Measurements from ENCODE around the gene COL11A2. TPM values are rescaled to one million over a fixed set of nuclear protein-coding genes. Genes with fewer than 3 reads are reported as not detected.
"Not testable (repeated sequence)": the region's sequence is repeated elsewhere in the genome, so short reads cannot be mapped to it uniquely, and the experiment has no call there.

Gene COL11A2
- polyA plus RNA-seq (2013, experiment 1 of 2; ENCODE audit: insufficient read length) = 0.74 TPM
- 0.88 TPM for polyA plus RNA-seq (2013, experiment 2 of 2; ENCODE audit: insufficient read length)

DNA sequence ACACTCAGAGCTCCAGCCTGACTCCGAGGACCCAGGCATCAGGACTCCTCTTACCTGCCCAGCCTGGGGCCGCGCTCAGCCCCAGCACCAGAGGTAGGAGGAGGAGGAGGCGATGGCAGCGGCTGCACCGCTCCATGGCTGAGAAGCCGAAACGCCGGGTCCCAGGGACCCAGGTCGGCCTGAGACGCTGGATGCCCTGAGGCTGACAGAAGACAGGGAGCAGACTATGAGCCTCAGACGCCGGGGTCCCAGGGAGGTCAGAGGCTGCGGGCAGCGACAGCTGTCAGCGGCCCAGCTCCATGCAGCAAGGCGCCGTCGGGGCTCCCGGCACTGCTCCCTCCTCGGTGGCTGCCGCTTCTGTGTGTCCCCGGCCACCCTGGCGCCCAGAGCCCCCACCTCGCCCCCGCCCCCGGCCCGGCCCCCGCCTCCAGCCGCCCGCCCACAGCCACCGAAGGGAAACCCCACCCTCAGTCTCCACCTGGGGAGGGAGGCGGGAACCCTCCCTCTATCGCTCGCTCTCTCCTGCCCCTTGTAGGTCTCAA, at the start of gene COL11A2:
TSS of gene COL11A2 (minus strand) at position 363 of the 542 bp plus-strand sequence. CDS start at position 136, 227 bp downstream.
- DNase-seq = no peak

DNA sequence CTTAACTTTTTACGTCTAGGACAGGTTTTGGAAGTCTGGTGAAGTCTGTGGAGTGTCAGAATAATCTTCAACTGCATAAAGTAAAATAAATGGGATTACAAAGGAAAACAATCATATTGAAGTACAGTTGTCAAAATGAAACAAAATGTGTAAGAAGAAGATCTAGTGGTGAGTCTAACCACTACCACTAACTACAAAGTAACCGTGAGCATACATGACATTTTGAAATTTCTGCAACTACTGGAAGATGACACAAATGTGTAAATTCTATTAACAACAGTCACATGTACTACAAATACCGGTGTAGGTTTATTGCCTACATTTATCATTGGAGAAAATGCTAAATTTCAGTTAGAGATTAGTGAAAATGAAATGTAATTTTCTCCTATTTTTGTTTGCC, 49.7 kb upstream of the COL11A2 start:
- DNase-seq = no peak

- no peak for DNase-seq
Measured at GRCh38 chr6:33237741-33238140, 45.5 kb upstream of the COL11A2 start.

DNA sequence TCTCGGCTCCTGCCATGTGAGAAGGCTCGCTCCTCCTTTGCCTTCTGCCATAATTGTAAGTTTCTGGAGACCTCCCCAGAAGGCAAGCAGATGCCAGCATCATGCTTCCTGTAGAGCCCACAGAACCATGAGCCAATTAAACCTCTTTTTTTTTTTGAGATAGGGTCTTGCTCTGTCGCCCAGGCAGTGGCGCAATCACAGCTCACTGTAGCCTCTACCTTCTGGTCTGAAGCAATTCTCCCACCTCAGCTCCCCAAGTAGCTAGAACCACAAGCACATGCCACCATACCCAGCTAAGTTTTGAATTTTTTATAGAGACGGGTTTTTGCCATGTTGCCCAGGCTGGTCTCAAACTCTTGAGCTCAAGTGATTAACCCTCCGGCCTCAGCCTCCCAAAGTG, 44.6 kb upstream of the COL11A2 start:
- DNase-seq = no peak

- DNase-seq = no peak
Measured at GRCh38 chr6:33236328-33236727, 44.1 kb upstream of the COL11A2 start.

GRCh38 chr6:33235221-33235634, 43.0 kb upstream of the COL11A2 start:
- no peak for DNase-seq

DNA sequence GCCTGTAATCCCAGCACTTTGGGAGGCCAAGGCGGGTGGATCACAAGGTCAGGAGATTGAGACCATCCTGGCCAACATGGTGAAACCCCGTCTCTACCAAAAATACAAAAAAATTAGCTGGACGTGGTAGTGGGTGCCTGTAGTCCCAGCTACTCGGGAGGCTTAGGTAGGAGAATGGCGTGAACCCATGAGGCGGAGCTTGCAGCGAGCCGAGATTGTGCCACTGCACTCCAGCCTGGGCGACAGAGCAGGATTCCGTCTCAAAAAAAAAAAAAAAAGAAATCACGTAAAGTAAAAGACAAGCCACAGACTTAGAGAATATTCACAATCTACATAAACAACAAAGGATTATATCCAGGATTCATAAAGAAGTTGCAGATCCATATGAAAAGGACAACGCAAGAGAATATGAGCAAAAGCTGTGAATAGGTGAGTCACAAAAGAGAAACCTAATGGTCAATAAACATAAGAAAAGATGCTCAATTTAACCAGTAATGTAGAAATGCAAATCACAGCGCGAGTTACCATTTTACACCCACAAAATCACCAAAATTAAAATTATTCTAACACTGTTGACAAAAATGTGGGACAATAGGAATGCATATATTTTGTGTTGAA, 34.3 kb upstream of the COL11A2 start:
- not testable (repeated sequence) for DNase-seq

- no peak for DNase-seq
Measured at GRCh38 chr6:33217681-33218080, 25.4 kb upstream of the COL11A2 start.

GRCh38 chr6:33217246-33217645, 25.0 kb upstream of the COL11A2 start:
- no peak for DNase-seq

DNA sequence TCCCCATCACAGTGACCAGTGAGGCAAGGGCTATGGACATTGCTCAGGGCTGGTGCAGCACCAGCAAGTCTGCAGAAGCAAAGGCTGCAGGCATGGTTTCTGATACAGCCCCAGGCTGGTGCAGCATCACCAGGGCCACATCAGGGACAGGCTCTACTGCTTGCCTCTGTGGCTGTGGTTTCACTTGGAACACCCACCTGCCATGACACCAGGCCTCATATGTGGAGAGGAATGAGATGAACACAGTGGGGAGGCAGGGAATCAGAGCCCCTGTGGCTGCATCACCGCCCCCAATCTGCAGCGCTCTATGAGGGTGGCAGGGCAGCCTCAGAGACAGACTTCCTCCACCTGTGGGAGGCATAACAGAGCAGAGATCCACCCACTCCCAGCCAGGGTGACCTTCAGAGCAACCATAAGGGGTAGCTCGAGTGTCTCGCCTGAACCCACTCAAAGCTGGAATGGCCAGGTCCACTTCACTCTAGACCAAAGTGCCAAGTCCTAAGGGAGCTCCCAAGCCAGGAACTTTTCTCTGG, 23.9 kb upstream of the COL11A2 start:
- DNase-seq = no peak

- DNase-seq = no peak
Measured at GRCh38 chr6:33215271-33216116, 23.2 kb upstream of the COL11A2 start.

- no peak for DNase-seq
Measured at GRCh38 chr6:33213989-33214335, 21.7 kb upstream of the COL11A2 start.

- DNase-seq = no peak
Measured at GRCh38 chr6:33213166-33213988, 21.1 kb upstream of the COL11A2 start.

- no peak for DNase-seq
Measured at GRCh38 chr6:33212857-33213165, 20.5 kb upstream of the COL11A2 start.

GRCh38 chr6:33211666-33212422, 19.6 kb upstream of the COL11A2 start:
- DNase-seq = no peak

GRCh38 chr6:33211136-33211535, 18.9 kb upstream of the COL11A2 start:
- no peak for DNase-seq

DNA sequence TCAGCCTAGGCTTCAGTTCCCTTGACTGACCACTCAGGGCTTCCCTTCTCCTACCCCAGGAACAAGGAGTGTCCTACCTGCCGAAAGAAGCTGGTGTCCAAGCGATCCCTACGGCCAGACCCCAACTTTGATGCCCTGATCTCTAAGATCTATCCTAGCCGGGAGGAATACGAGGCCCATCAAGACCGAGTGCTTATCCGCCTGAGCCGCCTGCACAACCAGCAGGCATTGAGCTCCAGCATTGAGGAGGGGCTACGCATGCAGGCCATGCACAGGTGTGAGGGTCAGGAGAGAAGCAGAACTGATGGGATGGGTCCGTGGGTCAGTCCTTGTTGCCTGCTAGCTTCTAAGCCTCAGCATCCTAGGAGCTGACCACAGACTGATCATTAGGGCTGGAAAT, 17.6 kb upstream of the COL11A2 start:
- DNase-seq = no peak

DNA sequence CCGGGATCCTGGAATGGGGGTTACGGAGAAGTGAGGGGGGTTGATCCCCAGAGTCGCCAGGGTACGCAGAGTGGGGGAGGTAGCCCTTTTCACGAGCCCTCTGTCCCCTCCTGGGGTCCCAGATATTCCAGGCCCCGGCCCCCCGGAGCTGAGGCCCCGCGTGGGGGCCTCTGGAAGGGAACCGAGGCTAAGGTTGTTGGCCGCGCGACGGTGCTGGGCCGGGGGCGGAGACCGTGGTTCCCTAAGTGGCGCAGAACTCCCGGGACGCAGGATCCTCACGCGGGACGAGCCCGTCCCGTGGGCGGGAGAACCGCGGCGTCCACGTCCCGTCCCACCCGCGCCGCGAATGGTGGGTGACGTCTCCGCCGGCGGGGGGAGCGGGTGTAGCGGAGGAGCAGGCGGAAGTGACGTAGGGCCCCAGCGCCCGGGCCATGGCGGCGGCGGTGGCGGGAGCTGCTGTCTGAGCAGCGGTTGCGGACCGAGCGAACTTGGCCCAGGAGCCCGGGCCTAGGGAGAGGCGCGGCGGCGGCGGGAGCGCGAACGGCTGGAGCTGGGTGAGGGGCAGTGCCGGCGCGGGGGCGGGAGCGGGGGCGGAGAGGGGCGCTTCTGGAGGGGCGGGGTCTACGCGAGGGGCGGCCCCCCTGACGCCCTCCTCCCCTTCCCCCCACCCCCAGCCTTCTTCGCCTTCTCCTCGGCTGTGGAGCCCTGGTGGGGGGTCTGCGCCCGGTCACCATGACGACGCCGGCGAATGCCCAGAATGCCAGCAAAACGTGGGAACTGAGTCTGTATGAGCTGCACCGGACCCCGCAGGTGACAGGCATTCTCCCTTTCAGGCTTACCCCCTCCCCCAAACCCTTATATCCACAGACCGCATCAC, 16.1 kb upstream of the COL11A2 start, which contains the start of gene RING1:
TSS of gene RING1 (plus strand) at position 410 of the 877 bp plus-strand sequence. CDS start at position 733, 323 bp downstream.
- DNase-seq = peak; percentile 74

DNA sequence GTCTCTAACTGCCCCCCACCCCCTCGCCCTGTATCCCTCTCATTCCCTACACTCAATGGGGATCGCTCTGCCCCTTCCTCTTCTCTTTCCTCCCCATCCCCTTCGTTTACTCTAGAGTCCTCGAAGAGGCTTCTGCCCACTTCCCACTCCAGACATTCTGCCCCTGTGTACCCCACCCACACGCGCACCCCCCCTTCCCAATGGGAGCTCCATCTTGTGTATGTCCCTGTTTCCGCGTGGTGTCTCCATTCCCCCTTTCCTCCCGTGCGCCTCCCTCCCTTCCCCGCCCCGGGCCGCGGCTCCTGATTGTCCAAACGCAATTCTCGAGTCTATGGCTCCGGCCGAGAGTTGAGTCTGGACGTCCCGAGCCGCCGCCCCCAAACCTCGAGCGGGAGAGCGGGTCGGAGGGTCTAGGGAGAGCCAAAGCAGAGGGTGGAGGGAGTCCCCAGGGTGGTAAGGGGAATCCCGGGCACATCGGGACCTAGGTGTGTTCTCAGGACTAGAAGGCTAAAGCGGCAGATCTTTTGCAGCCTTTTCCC, 15.4 kb upstream of the COL11A2 start:
- DNase-seq = peak; percentile 57

- peak; percentile 87 for DNase-seq
Measured at GRCh38 chr6:33206864-33207551, 14.7 kb upstream of the COL11A2 start.

Data from fibroblast of skin of back (primary cell).